SK-N-SH treated with all-trans-retinoic acid at 6 μM for 48 hours (cell line): ENCODE measurements around the gene CCDC88C.

Experiments
- ATAC-seq: fragments of 200-7000 bp; cut with Tn5 transposase; 3 replicates; pipeline ENCODE4 v1.9.1; 2020; ENCODE audit warnings: mild to moderate bottlenecking, moderate library complexity
- ARNTL ChIP-seq: fragments of 450-650 bp; formaldehyde crosslinking; IDR thresholded peaks from 2 replicates; pipeline ENCODE4 v1.5.0; 2020; ENCODE audit warnings: low read depth, mild to moderate bottlenecking, moderate library complexity, borderline replicate concordance
- CSDC2 ChIP-seq: fragments of 250-450 bp; sonication (Bioruptor Pico); IDR thresholded peaks from 2 replicates; pipeline ENCODE4 v1.5.0; 2020; ENCODE audit warnings: mild to moderate bottlenecking, moderate library complexity
- ESRRG ChIP-seq: fragments of 250-450 bp; sonication (Bioruptor Pico); IDR thresholded peaks from 2 replicates; pipeline ENCODE4 v1.6.1; 2021; ENCODE audit warnings: mild to moderate bottlenecking
- GLIS3 ChIP-seq: fragments of 250-450 bp; sonication (Bioruptor Pico); IDR thresholded peaks from 2 replicates; pipeline ENCODE4 v1.5.0; 2020; ENCODE audit warnings: mild to moderate bottlenecking, moderate library complexity
- ISL1 ChIP-seq: fragments of 250-450 bp; sonication (Bioruptor Pico); IDR thresholded peaks from 2 replicates; pipeline ENCODE4 v2.1.2; 2022; ENCODE audit warnings: mild to moderate bottlenecking, moderate library complexity
- PPARA ChIP-seq: fragments of 250-450 bp; sonication (Bioruptor Pico); IDR thresholded peaks from 2 replicates; pipeline ENCODE4 v1.5.0; 2020; ENCODE audit warnings: mild to moderate bottlenecking, borderline replicate concordance
- RARB ChIP-seq: fragments of 250-450 bp; sonication (Bioruptor Pico); IDR thresholded peaks from 2 replicates; pipeline ENCODE4 v1.8.0; 2021; ENCODE audit warnings: mild to moderate bottlenecking, moderate library complexity
- SNAI2 ChIP-seq: fragments of 250-450 bp; sonication (Bioruptor Pico); IDR thresholded peaks from 2 replicates; pipeline ENCODE4 v1.5.0; 2020; ENCODE audit warnings: mild to moderate bottlenecking, moderate library complexity
- TCF4 ChIP-seq: fragments of 250-450 bp; sonication (Bioruptor Pico); IDR thresholded peaks from 2 replicates; pipeline ENCODE4 v1.8.0; 2021; ENCODE audit warnings: mild to moderate bottlenecking, moderate library complexity, borderline replicate concordance
- TOX ChIP-seq: fragments of 250-450 bp; sonication (Bioruptor Pico); IDR thresholded peaks from 2 replicates; pipeline ENCODE4 v1.8.0; 2021; ENCODE audit warnings: mild to moderate bottlenecking, moderate library complexity, borderline replicate concordance
- ZC3H10 ChIP-seq: fragments of 250-450 bp; sonication (Bioruptor Pico); IDR thresholded peaks from 2 replicates; pipeline ENCODE4 v1.5.1; 2021; ENCODE audit warnings: mild to moderate bottlenecking, moderate library complexity
- ZFP30 ChIP-seq: fragments of 450-650 bp; formaldehyde crosslinking; IDR thresholded peaks from 2 replicates; pipeline ENCODE4 v1.5.0; 2022; ENCODE audit warnings: mild to moderate bottlenecking, moderate library complexity
- ZNF70 ChIP-seq: fragments of 450-650 bp; formaldehyde crosslinking; IDR thresholded peaks from 2 replicates; pipeline ENCODE4 v1.5.0; 2020; ENCODE audit warnings: mild to moderate bottlenecking, moderate library complexity
- ZNF8 ChIP-seq: fragments of 450-650 bp; formaldehyde crosslinking; IDR thresholded peaks from 2 replicates; pipeline ENCODE4 v1.5.0; 2020; ENCODE audit warnings: mild to moderate bottlenecking, moderate library complexity
- TF ChIP-seq, protein P1 (sequence below): fragments of 250-450 bp; sonication (Bioruptor Pico); IDR thresholded peaks from 2 replicates; pipeline ENCODE4 v1.8.0; 2020; ENCODE audit warnings: mild to moderate bottlenecking, moderate library complexity, borderline replicate concordance
- TF ChIP-seq, protein P2 (sequence below): fragments of 250-450 bp; sonication (Bioruptor Pico); IDR thresholded peaks from 2 replicates; pipeline ENCODE4 v1.5.1; 2020; ENCODE audit warnings: low read depth, mild to moderate bottlenecking, moderate library complexity
- TF ChIP-seq, protein P3 (sequence below): fragments of 250-450 bp; sonication (Bioruptor Pico); IDR thresholded peaks from 2 replicates; pipeline ENCODE4 v1.8.0; 2021; ENCODE audit warnings: low read depth, mild to moderate bottlenecking, moderate library complexity, borderline replicate concordance
- TF ChIP-seq, protein P4 (sequence below): fragments of 250-450 bp; sonication (Bioruptor Pico); IDR thresholded peaks from 2 replicates; pipeline ENCODE4 v1.5.0; 2020; ENCODE audit warnings: mild to moderate bottlenecking, moderate library complexity
- TF ChIP-seq, protein P5 (sequence below): fragments of 250-450 bp; sonication (Bioruptor Pico); IDR thresholded peaks from 2 replicates; pipeline ENCODE4 v1.5.1; 2021; ENCODE audit warnings: mild to moderate bottlenecking, moderate library complexity

CCDC88C gene

DNA sequence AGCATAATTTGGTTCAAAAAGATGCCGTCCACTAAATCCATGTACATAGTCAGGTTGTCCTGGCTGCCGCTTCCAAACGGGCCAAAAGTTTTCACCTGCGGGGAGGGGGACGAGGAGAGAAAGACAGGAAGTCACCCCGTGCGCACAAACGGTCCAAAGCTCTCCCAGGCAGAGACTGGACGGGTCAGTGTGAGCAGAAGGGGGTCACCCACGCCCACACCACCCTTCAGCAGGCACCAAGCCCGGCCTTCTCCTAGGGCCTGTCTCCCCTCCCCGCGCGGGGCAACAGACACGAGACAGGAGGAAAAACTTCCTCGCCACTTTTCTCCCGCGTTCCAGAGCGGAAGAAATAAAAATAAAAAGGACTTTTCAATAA is 888 bp downstream of the CCDC88C start:
- TF ChIP-seq, protein P1, sequence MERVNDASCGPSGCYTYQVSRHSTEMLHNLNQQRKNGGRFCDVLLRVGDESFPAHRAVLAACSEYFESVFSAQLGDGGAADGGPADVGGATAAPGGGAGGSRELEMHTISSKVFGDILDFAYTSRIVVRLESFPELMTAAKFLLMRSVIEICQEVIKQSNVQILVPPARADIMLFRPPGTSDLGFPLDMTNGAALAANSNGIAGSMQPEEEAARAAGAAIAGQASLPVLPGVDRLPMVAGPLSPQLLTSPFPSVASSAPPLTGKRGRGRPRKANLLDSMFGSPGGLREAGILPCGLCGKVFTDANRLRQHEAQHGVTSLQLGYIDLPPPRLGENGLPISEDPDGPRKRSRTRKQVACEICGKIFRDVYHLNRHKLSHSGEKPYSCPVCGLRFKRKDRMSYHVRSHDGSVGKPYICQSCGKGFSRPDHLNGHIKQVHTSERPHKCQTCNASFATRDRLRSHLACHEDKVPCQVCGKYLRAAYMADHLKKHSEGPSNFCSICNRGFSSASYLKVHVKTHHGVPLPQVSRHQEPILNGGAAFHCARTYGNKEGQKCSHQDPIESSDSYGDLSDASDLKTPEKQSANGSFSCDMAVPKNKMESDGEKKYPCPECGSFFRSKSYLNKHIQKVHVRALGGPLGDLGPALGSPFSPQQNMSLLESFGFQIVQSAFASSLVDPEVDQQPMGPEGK (CRISPR knock-in tag): no peak
- TF ChIP-seq, protein P2, sequence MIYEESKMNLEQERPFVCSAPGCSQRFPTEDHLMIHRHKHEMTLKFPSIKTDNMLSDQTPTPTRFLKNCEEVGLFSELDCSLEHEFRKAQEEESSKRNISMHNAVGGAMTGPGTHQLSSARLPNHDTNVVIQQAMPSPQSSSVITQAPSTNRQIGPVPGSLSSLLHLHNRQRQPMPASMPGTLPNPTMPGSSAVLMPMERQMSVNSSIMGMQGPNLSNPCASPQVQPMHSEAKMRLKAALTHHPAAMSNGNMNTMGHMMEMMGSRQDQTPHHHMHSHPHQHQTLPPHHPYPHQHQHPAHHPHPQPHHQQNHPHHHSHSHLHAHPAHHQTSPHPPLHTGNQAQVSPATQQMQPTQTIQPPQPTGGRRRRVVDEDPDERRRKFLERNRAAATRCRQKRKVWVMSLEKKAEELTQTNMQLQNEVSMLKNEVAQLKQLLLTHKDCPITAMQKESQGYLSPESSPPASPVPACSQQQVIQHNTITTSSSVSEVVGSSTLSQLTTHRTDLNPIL (CRISPR knock-in tag): no peak
- no peak for TF ChIP-seq ZNF8 (CRISPR knock-in tag)
- TF ChIP-seq ISL1 (CRISPR knock-in tag): no peak
- TF ChIP-seq GLIS3: no peak
- no peak for TF ChIP-seq ARNTL
- no peak for TF ChIP-seq PPARA (CRISPR knock-in tag)
- TF ChIP-seq, all 23 proteins: peak for 0
- ATAC-seq: no peak

DNA sequence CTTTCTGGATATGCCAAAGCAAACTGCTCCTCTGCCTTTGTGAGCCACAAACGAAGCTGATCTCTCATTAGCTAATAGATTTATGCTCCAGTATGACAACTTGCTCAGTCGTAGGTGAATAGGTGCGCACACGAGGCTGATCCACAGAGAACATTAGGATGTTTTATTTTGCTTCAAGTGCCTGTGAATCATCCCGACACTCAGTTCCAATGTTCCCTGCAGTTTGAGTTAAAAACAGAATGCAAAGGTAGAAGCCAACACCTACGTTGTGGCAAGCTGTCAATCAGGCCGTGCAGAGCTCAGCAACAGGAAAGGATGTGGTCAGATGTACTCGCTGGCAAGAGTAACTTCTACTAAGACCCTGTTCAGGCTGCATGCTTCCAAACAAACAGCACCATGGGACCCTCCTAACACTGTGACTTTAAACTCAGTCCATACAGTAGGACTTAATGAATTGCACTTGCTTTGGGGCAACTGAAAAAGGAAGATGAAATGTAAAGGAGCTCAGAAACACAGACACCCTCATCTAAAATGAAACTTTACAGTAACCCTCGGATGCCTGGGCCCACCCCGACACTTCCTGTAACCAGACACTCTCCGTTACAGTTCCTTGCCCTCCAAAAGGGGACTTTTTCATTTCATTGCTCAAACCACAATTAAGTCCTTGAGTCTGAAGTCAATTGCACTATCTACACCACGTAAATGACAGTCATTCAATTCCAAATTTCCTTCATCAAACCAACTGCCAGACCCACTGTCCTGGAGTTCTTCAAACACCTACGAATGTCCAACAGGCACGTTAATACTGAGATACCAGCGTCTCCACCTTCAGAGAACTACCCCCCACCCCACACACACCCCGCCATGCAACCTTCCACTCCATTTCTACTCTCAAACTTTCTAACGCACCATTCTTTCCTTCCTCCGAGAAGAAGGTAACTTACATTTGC is 1.6 kb downstream of the CCDC88C start:
- no peak for ATAC-seq

DNA sequence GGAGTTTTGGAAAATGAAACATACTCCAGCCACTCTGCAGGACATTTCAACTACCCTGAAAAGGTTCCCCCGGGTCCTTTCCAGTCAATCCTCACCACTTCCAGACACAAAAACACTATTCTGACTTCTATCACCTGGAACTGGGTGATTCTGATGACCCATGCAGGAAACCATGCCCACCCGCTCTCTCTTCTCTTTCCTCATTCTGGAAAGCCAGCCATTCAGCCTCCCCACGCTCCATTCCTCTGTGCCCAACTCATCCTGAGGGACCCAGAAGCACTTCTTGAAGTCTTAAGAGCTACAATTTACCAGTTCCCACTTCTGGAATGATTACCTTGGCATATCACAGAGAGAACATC is 3.2 kb downstream of the CCDC88C start:
- ATAC-seq: no peak
- TF ChIP-seq TOX (no peak), CSDC2 (CRISPR knock-in tag) (no peak), SNAI2 (CRISPR knock-in tag) (no peak), ZFP30 (CRISPR knock-in tag) (no peak), TCF4 (CRISPR knock-in tag) (no peak), RARB (no peak), GLIS3 (no peak), ZNF70 (no peak), ZC3H10 (no peak)
- TF ChIP-seq, protein P3, sequence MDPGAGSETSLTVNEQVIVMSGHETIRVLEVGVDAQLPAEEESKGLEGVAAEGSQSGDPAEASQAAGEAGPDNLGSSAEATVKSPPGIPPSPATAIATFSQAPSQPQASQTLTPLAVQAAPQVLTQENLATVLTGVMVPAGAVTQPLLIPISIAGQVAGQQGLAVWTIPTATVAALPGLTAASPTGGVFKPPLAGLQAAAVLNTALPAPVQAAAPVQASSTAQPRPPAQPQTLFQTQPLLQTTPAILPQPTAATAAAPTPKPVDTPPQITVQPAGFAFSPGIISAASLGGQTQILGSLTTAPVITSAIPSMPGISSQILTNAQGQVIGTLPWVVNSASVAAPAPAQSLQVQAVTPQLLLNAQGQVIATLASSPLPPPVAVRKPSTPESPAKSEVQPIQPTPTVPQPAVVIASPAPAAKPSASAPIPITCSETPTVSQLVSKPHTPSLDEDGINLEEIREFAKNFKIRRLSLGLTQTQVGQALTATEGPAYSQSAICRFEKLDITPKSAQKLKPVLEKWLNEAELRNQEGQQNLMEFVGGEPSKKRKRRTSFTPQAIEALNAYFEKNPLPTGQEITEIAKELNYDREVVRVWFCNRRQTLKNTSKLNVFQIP (CRISPR knock-in tag): no peak
- TF ChIP-seq, protein P4, sequence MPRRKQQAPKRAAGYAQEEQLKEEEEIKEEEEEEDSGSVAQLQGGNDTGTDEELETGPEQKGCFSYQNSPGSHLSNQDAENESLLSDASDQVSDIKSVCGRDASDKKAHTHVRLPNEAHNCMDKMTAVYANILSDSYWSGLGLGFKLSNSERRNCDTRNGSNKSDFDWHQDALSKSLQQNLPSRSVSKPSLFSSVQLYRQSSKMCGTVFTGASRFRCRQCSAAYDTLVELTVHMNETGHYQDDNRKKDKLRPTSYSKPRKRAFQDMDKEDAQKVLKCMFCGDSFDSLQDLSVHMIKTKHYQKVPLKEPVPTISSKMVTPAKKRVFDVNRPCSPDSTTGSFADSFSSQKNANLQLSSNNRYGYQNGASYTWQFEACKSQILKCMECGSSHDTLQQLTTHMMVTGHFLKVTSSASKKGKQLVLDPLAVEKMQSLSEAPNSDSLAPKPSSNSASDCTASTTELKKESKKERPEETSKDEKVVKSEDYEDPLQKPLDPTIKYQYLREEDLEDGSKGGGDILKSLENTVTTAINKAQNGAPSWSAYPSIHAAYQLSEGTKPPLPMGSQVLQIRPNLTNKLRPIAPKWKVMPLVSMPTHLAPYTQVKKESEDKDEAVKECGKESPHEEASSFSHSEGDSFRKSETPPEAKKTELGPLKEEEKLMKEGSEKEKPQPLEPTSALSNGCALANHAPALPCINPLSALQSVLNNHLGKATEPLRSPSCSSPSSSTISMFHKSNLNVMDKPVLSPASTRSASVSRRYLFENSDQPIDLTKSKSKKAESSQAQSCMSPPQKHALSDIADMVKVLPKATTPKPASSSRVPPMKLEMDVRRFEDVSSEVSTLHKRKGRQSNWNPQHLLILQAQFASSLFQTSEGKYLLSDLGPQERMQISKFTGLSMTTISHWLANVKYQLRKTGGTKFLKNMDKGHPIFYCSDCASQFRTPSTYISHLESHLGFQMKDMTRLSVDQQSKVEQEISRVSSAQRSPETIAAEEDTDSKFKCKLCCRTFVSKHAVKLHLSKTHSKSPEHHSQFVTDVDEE (CRISPR knock-in tag): no peak
- TF ChIP-seq, protein P5, sequence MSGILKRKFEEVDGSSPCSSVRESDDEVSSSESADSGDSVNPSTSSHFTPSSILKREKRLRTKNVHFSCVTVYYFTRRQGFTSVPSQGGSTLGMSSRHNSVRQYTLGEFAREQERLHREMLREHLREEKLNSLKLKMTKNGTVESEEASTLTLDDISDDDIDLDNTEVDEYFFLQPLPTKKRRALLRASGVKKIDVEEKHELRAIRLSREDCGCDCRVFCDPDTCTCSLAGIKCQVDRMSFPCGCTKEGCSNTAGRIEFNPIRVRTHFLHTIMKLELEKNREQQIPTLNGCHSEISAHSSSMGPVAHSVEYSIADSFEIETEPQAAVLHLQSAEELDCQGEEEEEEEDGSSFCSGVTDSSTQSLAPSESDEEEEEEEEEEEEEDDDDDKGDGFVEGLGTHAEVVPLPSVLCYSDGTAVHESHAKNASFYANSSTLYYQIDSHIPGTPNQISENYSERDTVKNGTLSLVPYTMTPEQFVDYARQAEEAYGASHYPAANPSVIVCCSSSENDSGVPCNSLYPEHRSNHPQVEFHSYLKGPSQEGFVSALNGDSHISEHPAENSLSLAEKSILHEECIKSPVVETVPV (CRISPR knock-in tag): no peak

More for the DNA sequence above, 1.6 kb downstream of the CCDC88C start:
- TF ChIP-seq TOX (no peak), TCF4 (CRISPR knock-in tag) (no peak), CSDC2 (CRISPR knock-in tag) (no peak), RARB (no peak), ESRRG (CRISPR knock-in tag) (no peak), ZC3H10 (no peak), ISL1 (CRISPR knock-in tag) (no peak)
- TF ChIP-seq, protein P3 (CRISPR knock-in tag): no peak
- TF ChIP-seq, protein P2 (CRISPR knock-in tag): no peak
- TF ChIP-seq, protein P5 (CRISPR knock-in tag): no peak
